Osteocyte (in vitro differentiated cells): ENCODE results near the gene DNAJC7. TPM values are rescaled to one million over a fixed set of nuclear protein-coding genes. Genes with fewer than 3 reads are reported as not detected.
"Not testable (repeated sequence)": the region's sequence is repeated elsewhere in the genome, so short reads cannot be mapped to it uniquely, and the experiment has no call there.

Source experiments
- DNase-seq: peaks from one replicate; pipeline ENCODE4 v3.0.0; 2021; ENCODE audit warnings: mixed read lengths; ENCODE audit not compliant: unreplicated experiment; ENCODE audit errors: extremely low spot score
- H3K27ac Mint-ChIP-seq: one replicate; pipeline ENCODE4 v1.8.0; 2021; ENCODE audit warnings: mild to moderate bottlenecking, mixed read lengths; ENCODE audit not compliant: unreplicated experiment
- H3K27me3 Mint-ChIP-seq: one replicate; pipeline ENCODE4 v1.8.0; 2021; ENCODE audit warnings: mixed read lengths; ENCODE audit not compliant: unreplicated experiment
- H3K36me3 Mint-ChIP-seq: one replicate; pipeline ENCODE4 v1.8.0; 2021; ENCODE audit warnings: mixed read lengths; ENCODE audit not compliant: unreplicated experiment
- H3K4me1 Mint-ChIP-seq: one replicate; pipeline ENCODE4 v1.8.0; 2021; ENCODE audit warnings: mixed read lengths; ENCODE audit not compliant: unreplicated experiment
- H3K4me3 Mint-ChIP-seq: one replicate; pipeline ENCODE4 v1.8.0; 2021; ENCODE audit warnings: mild to moderate bottlenecking, moderate library complexity, mixed read lengths; ENCODE audit not compliant: unreplicated experiment
- H3K9me3 Mint-ChIP-seq: one replicate; pipeline ENCODE4 v1.8.0; 2021; ENCODE audit warnings: mixed read lengths; ENCODE audit not compliant: unreplicated experiment
- CTCF ChIP-seq: fragments of 200-600 bp; sonication (generic); IDR thresholded peaks from 2 replicates; pipeline ENCODE4 v1.5.0; 2021; ENCODE audit warnings: antibody characterized with exemption, mild to moderate bottlenecking, moderate library complexity
- total RNA-seq: library from RNA; stranded (reverse); gene quantifications from 2 replicates; pipeline ENCODE4 v1.2.1, GENCODE V29; 2021

DNAJC7 gene
- total RNA-seq, 1 donor from 2014 or later = 73.9 TPM

DNA sequence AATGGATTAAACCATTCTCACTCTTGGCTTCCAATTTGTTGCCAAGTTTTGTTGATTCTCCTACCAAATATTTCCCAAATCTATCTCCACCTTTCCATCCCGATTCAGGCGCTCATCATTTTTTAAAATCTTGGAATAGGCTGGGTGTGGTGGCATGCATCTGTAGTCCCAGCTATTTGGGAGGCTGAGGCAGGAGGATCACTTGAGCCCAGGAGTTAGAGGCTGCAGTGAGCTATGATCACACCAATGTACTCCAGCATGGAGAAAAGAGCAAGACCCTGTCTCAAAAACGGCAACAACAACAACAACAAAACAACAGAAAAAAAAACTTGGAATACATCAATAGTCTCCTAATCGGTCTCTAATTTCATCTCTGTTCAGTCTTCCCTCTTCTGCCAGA lies 1.7 kb upstream of the DNAJC7 start:
- Mint-ChIP-seq H3K36me3 (peaks cover 10% of the 10 kb centered on the region), H3K27ac (no peak overlapping the region), H3K4me3 (peak overlapping the region; percentile 7), H3K4me1 (peaks cover 47% of the 10 kb centered on the region), H3K9me3 (peaks cover 3% of the 10 kb centered on the region), H3K27me3 (no peaks in the 10 kb centered on the region)
- TF ChIP-seq CTCF = no peak
- DNase-seq = no peak

DNA sequence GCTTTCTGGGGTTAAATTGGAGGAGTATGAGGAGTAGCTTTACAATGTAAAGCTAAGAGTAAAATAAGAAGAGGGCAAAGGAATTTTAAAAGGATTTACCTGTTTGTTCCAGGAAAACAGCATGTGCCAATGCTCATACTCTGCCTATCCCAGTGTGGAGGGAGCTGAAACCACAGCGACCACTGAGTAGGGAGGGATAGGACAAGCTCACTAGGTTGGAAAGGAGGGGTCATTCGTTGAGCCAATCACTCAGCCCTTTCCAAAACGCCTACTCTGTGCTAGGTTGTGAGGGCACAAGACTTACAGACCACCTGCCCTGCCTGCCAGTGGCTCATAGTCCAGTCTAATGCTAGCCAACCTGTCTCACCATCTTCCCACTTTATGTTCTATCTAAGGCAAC lies 1.1 kb upstream of the DNAJC7 start:
- peak overlapping the region; percentile 100 for H3K4me3 Mint-ChIP-seq

GRCh38 chr17:42017866-42018200 lies 594 bp upstream of the DNAJC7 start:
- H3K9me3 Mint-ChIP-seq = peaks cover 3% of the 10 kb centered on the region
- no peak for DNase-seq
- peak overlapping the region; percentile 100 for H3K4me3 Mint-ChIP-seq
- H3K4me1 Mint-ChIP-seq = peaks cover 54% of the 10 kb centered on the region
- H3K27ac Mint-ChIP-seq = peak overlapping the region; percentile 99
- TF ChIP-seq CTCF = no peak
- H3K36me3 Mint-ChIP-seq = peaks cover 10% of the 10 kb centered on the region
- no peaks in the 10 kb centered on the region for H3K27me3 Mint-ChIP-seq

More for the DNA sequence above, 1.1 kb upstream of the DNAJC7 start:
- Mint-ChIP-seq H3K4me1 (peaks cover 50% of the 10 kb centered on the region), H3K9me3 (peaks cover 3% of the 10 kb centered on the region), H3K27ac (peak overlapping the region; percentile 99), H3K27me3 (no peaks in the 10 kb centered on the region), H3K36me3 (peaks cover 10% of the 10 kb centered on the region)
- DNase-seq = no peak
- TF ChIP-seq CTCF = no peak

GRCh38 chr17:42016411-42016831 lies 818 bp downstream of the DNAJC7 start:
- H3K36me3 Mint-ChIP-seq = peaks cover 3% of the 10 kb centered on the region
- peak overlapping the region; percentile 100 for H3K4me3 Mint-ChIP-seq
- peak overlapping the region; percentile 99 for H3K27ac Mint-ChIP-seq
- H3K4me1 Mint-ChIP-seq = peaks cover 56% of the 10 kb centered on the region
- H3K27me3 Mint-ChIP-seq = no peaks in the 10 kb centered on the region
- peaks cover 3% of the 10 kb centered on the region for H3K9me3 Mint-ChIP-seq
- TF ChIP-seq CTCF = no peak
- no peak for DNase-seq

GRCh38 chr17:42013740-42014139 lies 3.5 kb downstream of the DNAJC7 start:
- not testable (repeated sequence) for H3K27me3 Mint-ChIP-seq, H3K27ac Mint-ChIP-seq, H3K36me3 Mint-ChIP-seq, H3K4me3 Mint-ChIP-seq, DNase-seq, H3K9me3 Mint-ChIP-seq
- H3K4me1 Mint-ChIP-seq = peaks cover 62% of the 10 kb centered on the region

DNA sequence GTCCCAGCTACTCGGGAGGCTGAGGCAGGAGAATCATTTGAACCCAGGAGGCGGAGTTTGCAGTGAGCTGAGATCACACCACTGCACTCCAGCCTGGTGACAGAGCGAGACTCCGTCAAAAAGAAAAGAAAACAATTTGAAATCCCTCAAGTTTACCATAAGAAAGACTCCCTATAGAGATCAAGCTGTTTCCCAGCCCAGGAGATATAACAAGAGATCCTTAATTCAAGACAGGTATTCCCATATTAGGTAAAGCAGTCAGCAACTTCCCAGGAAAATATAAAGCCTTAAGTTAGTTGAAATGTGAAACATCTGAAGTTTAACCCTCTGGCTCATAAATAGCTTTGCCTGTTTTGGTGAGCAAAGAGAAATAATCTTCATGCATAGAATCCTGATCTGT lies 4.9 kb downstream of the DNAJC7 start:
- H3K4me1 Mint-ChIP-seq = peaks cover 53% of the 10 kb centered on the region
- not testable (repeated sequence) for H3K4me3 Mint-ChIP-seq, H3K36me3 Mint-ChIP-seq, H3K9me3 Mint-ChIP-seq, H3K27me3 Mint-ChIP-seq, DNase-seq, H3K27ac Mint-ChIP-seq
